HEK293 (cell line): ENCODE measurements around the gene BZW2.

Source experiments
- CTCF ChIA-PET: fragments of 350-600 bp; formaldehyde crosslinking; extraction: SDS; loops from one replicate; lab custom pipeline; 2021; ENCODE audit warnings: antibody characterized with exemption; lab: Yijun Ruan, JAX
- POLR2A ChIA-PET: fragments of 300-600 bp; formaldehyde crosslinking; extraction: SDS; loops from one replicate; lab custom pipeline; 2020; ENCODE audit warnings: antibody characterized with exemption, inconsistent platforms; lab: Yijun Ruan, JAX
- H3K27ac ChIP-seq: fragments of 200-500 bp; sonication (Bioruptor generic); 2 replicates; pipeline ENCODE4 v1.5.1; 2014; ENCODE audit warnings: low read depth, low read length, control low read depth, inconsistent platforms; ENCODE audit errors: extremely low read depth
- H3K36me3 ChIP-seq, 2 experiments: fragments of 200-500 bp in 1 of 2; sonication (Bioruptor generic) in 1 of 2; 1 replicate in 1 of 2; 2 replicates in 1 of 2; pipeline ENCODE4 v1.5.1; 2014 to 2017; ENCODE audit warnings: inconsistent platforms in 2 of 2, low read length in 2 of 2; ENCODE audit not compliant: control insufficient read depth in 2 of 2, insufficient read depth in 1 of 2
- H3K4me1 ChIP-seq: fragments of 200-500 bp; sonication (Bioruptor generic); 2 replicates; pipeline ENCODE4 v1.5.1; 2014; ENCODE audit warnings: mild to moderate bottlenecking, low read length, inconsistent platforms; ENCODE audit not compliant: control insufficient read depth, insufficient read depth
- H3K4me3 ChIP-seq: 2 replicates; pipeline ENCODE4 v1.5.1; 2011; ENCODE audit warnings: low read depth, mild to moderate bottlenecking, control low read depth, low read length, moderate library complexity
- H3K9me3 ChIP-seq: fragments of 200-500 bp; sonication (Bioruptor generic); 2 replicates; pipeline ENCODE4 v1.5.1; 2014; ENCODE audit warnings: low read depth, low read length, inconsistent platforms; ENCODE audit not compliant: control insufficient read depth, insufficient read depth
- GFI1B ChIP-seq: fragments of 450-650 bp; formaldehyde crosslinking; IDR thresholded peaks from 2 replicates; pipeline ENCODE4 v1.5.1; 2016; ENCODE audit warnings: missing biosample characterization, missing genetic modification characterization
- HOXC10 ChIP-seq: sonication (generic); formaldehyde crosslinking; IDR thresholded peaks from 2 replicates; pipeline ENCODE4 v1.8.1; 2023; ENCODE audit warnings: mild to moderate bottlenecking, missing genetic modification reagents
- KLF9 ChIP-seq: fragments of 450-650 bp; formaldehyde crosslinking; IDR thresholded peaks from 2 replicates; pipeline ENCODE4 v1.5.1; 2016; ENCODE audit warnings: missing biosample characterization, missing genetic modification characterization, low read depth
- OVOL3 ChIP-seq: fragments of 450-650 bp; formaldehyde crosslinking; IDR thresholded peaks from 2 replicates; pipeline ENCODE4 v1.5.1; 2016; ENCODE audit warnings: missing biosample characterization, missing genetic modification characterization
- ZBTB7A ChIP-seq: fragments of 450-650 bp; formaldehyde crosslinking; IDR thresholded peaks from 2 replicates; pipeline ENCODE4 v1.5.1; 2016; ENCODE audit warnings: low read depth, missing biosample characterization, missing genetic modification characterization
- ZFP37 ChIP-seq: fragments of 450-650 bp; formaldehyde crosslinking; IDR thresholded peaks from 2 replicates; pipeline ENCODE4 v1.5.1; 2016; ENCODE audit warnings: missing biosample characterization, missing genetic modification characterization
- ZFP69B ChIP-seq: fragments of 450-650 bp; formaldehyde crosslinking; IDR thresholded peaks from 2 replicates; pipeline ENCODE4 v1.5.1; 2016; ENCODE audit warnings: missing biosample characterization, missing genetic modification characterization
- ZIC2 ChIP-seq: fragments of 450-650 bp; formaldehyde crosslinking; IDR thresholded peaks from 2 replicates; pipeline ENCODE4 v1.5.1; 2016; ENCODE audit warnings: missing biosample characterization, missing genetic modification characterization
- ZNF148 ChIP-seq: fragments of 450-650 bp; formaldehyde crosslinking; IDR thresholded peaks from 2 replicates; pipeline ENCODE4 v1.5.0; 2017; ENCODE audit warnings: missing biosample characterization, missing genetic modification characterization, borderline replicate concordance
- ZNF221 ChIP-seq: fragments of 450-650 bp; formaldehyde crosslinking; IDR thresholded peaks from 2 replicates; pipeline ENCODE4 v1.5.1; 2017; ENCODE audit warnings: missing biosample characterization, missing genetic modification characterization, borderline replicate concordance
- ZNF223 ChIP-seq: fragments of 450-650 bp; formaldehyde crosslinking; IDR thresholded peaks from 2 replicates; pipeline ENCODE4 v1.5.1; 2016; ENCODE audit warnings: missing biosample characterization, missing genetic modification characterization
- ZNF248 ChIP-seq: fragments of 450-650 bp; formaldehyde crosslinking; IDR thresholded peaks from 2 replicates; pipeline ENCODE4 v1.5.1; 2017; ENCODE audit warnings: missing biosample characterization, missing genetic modification characterization
- ZNF280C ChIP-seq: fragments of 450-650 bp; formaldehyde crosslinking; IDR thresholded peaks from 2 replicates; pipeline ENCODE4 v1.5.1; 2016; ENCODE audit warnings: missing biosample characterization, missing genetic modification characterization
- ZNF341 ChIP-seq: fragments of 450-650 bp; formaldehyde crosslinking; IDR thresholded peaks from 2 replicates; pipeline ENCODE4; 2016; ENCODE audit warnings: low read depth, missing biosample characterization, missing genetic modification characterization
- ZNF501 ChIP-seq: fragments of 450-650 bp; formaldehyde crosslinking; IDR thresholded peaks from 2 replicates; pipeline ENCODE4 v1.5.1; 2016; ENCODE audit warnings: missing biosample characterization, missing genetic modification characterization
- ZNF548 ChIP-seq: fragments of 450-650 bp; formaldehyde crosslinking; IDR thresholded peaks from 2 replicates; pipeline ENCODE4 v1.5.1; 2016; ENCODE audit warnings: missing biosample characterization, missing genetic modification characterization
- ZNF580 ChIP-seq: fragments of 450-650 bp; formaldehyde crosslinking; IDR thresholded peaks from 2 replicates; pipeline ENCODE4 v1.5.1; 2016; ENCODE audit warnings: missing biosample characterization, missing genetic modification characterization
- ZNF654 ChIP-seq: fragments of 450-650 bp; formaldehyde crosslinking; IDR thresholded peaks from 2 replicates; pipeline ENCODE4 v1.5.1; 2016; ENCODE audit warnings: low read depth, missing biosample characterization, missing genetic modification characterization
- ZNF768 ChIP-seq: fragments of 450-650 bp; formaldehyde crosslinking; IDR thresholded peaks from 2 replicates; pipeline ENCODE4 v1.5.1; 2018; ENCODE audit warnings: missing biosample characterization, mild to moderate bottlenecking, missing genetic modification characterization
- ZNF830 ChIP-seq: fragments of 450-650 bp; IDR thresholded peaks from 2 replicates; pipeline ENCODE4 v1.5.0; 2018; ENCODE audit warnings: missing biosample characterization, missing genetic modification characterization, low read depth, mild to moderate bottlenecking, moderate library complexity
- TF ChIP-seq, protein P1 (sequence below): fragments of 450-650 bp; formaldehyde crosslinking; IDR thresholded peaks from 2 replicates; pipeline ENCODE4 v1.5.1; 2016; ENCODE audit warnings: missing biosample characterization, missing genetic modification characterization, borderline replicate concordance
- TF ChIP-seq, protein P2 (sequence below): fragments of 450-650 bp; formaldehyde crosslinking; IDR thresholded peaks from 2 replicates; pipeline ENCODE4 v1.5.1; 2016; ENCODE audit warnings: missing biosample characterization, missing genetic modification characterization
- TF ChIP-seq, protein P3 (sequence below): fragments of 450-650 bp; formaldehyde crosslinking; IDR thresholded peaks from 2 replicates; pipeline ENCODE4 v1.5.1; 2017; ENCODE audit warnings: missing biosample characterization, missing genetic modification characterization

BZW2 gene

DNA sequence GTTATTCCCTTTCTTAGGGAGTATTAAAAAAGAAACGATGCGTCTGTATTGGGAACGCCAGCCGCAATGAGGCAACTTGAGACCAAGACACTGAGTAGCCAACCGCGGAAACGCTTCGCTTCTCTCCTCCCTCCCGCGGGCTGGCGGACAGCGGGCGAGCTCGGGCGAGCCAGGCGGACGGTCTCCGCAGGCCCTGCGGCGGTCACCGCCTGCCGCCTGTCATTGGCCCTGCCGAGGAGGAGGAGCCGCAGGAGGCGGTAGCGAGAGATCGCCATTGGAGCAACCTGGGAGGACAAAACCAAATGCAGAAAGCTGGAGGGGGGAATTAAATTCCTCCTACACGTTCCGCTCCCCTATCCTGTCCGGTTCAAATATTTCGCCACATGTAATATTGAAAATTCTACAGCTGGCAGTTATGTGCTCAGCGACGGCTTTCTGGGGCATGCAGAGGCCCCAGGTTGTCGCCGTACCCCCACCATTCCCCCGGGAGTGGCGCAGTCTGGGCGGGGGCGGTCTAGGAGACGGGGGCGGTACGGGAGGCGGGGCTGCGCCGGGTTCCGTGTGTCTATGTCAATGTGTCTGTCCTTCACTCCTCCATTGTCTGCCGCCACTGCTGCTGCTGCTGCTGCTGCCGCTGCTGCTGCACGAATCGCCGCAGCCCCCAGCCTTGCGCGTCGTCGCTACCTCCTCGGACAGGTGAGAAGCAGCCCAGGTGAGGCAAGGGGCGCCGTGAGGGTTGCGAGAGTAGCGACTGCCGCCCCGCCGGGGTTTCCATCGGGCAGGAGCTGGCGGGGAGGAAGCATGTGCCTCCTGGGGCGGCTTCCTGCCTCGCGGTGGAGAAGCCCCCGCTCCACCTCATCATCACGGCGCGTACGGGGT lies at the start of gene BZW2, which contains the start of gene ANKMY2:
BZW2 (plus strand) TSS at position 589 of the 879 bp plus-strand sequence. CDS start 19,263 bp downstream, outside the sequence.
ANKMY2 (minus strand) TSS at position 162 of the 879 bp plus-strand sequence. CDS start 181 bp downstream, outside the sequence.
- CTCF ChIA-PET: no interaction called here
- Histone ChIP-seq H3K36me3 (no peaks in the 10 kb centered on the region; a peak in 2 of 3 replicates), H3K27ac (peak within 1 kb of the TSS; percentile 85)
- TF ChIP-seq, protein P1, sequence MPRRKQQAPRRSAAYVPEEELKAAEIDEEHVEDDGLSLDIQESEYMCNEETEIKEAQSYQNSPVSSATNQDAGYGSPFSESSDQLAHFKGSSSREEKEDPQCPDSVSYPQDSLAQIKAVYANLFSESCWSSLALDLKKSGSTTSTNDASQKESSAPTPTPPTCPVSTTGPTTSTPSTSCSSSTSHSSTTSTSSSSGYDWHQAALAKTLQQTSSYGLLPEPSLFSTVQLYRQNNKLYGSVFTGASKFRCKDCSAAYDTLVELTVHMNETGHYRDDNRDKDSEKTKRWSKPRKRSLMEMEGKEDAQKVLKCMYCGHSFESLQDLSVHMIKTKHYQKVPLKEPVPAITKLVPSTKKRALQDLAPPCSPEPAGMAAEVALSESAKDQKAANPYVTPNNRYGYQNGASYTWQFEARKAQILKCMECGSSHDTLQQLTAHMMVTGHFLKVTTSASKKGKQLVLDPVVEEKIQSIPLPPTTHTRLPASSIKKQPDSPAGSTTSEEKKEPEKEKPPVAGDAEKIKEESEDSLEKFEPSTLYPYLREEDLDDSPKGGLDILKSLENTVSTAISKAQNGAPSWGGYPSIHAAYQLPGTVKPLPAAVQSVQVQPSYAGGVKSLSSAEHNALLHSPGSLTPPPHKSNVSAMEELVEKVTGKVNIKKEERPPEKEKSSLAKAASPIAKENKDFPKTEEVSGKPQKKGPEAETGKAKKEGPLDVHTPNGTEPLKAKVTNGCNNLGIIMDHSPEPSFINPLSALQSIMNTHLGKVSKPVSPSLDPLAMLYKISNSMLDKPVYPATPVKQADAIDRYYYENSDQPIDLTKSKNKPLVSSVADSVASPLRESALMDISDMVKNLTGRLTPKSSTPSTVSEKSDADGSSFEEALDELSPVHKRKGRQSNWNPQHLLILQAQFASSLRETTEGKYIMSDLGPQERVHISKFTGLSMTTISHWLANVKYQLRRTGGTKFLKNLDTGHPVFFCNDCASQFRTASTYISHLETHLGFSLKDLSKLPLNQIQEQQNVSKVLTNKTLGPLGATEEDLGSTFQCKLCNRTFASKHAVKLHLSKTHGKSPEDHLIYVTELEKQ (tag by site-specific recombination): no peak
- TF ChIP-seq ZFP37 (no peak), ZFP69B (tag by site-specific recombination) (no peak), ZIC2 (tag by site-specific recombination) (0 out of 2 replicates have a peak, but pooled peaks have one; percentile 19), ZNF221 (tag by site-specific recombination) (no peak), ZNF280C (tag by site-specific recombination) (no peak), ZNF768 (tag by site-specific recombination) (no peak), ZNF580 (peak; percentile 33; the same call in 1 of the 2 replicates), ZNF148 (tag by site-specific recombination) (no peak), ZNF501 (peak; percentile 27), ZBTB7A (peak; percentile 83; the same call in 1 of the 2 replicates), ZNF548 (tag by site-specific recombination) (no peak), ZNF248 (tag by site-specific recombination) (no peak), OVOL3 (tag by site-specific recombination) (no peak), ZNF223 (tag by site-specific recombination) (no peak), ZNF830 (no peak), KLF9 (tag by site-specific recombination) (peak; percentile 70), HOXC10 (no peak), GFI1B (tag by site-specific recombination) (no peak), ZNF341 (no peak), ZNF654 (no peak)
- TF ChIP-seq, protein P2, sequence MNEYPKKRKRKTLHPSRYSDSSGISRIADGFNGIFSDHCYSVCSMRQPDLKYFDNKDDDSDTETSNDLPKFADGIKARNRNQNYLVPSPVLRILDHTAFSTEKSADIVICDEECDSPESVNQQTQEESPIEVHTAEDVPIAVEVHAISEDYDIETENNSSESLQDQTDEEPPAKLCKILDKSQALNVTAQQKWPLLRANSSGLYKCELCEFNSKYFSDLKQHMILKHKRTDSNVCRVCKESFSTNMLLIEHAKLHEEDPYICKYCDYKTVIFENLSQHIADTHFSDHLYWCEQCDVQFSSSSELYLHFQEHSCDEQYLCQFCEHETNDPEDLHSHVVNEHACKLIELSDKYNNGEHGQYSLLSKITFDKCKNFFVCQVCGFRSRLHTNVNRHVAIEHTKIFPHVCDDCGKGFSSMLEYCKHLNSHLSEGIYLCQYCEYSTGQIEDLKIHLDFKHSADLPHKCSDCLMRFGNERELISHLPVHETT (tag by site-specific recombination): no peak
- TF ChIP-seq, protein P3, sequence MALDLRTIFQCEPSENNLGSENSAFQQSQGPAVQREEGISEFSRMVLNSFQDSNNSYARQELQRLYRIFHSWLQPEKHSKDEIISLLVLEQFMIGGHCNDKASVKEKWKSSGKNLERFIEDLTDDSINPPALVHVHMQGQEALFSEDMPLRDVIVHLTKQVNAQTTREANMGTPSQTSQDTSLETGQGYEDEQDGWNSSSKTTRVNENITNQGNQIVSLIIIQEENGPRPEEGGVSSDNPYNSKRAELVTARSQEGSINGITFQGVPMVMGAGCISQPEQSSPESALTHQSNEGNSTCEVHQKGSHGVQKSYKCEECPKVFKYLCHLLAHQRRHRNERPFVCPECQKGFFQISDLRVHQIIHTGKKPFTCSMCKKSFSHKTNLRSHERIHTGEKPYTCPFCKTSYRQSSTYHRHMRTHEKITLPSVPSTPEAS: no peak

More for the DNA sequence above, at the start of gene BZW2, which contains the start of gene ANKMY2:
- POLR2A ChIA-PET: interaction anchor here (0.6 to 2.6 kb wide), 11 partner anchors 9 to 343 kb away, joined by 3 to 11 read pairs (median 6); no protein-coding TSS in a partner anchor
- Histone ChIP-seq H3K4me3 (peak within 1 kb of the TSS; percentile 98), H3K4me1 (0 out of 2 replicates have a peak, but pooled peaks cover 7% of the 10 kb centered on the region), H3K9me3 (no peaks in the 10 kb centered on the region)
